ENCODE results near the gene AURKB. TPM values are rescaled to one million over a fixed set of nuclear protein-coding genes. Genes with fewer than 3 reads are reported as not detected.

Gene AURKB
- total RNA-seq, 1 donor from 2014 or later = 21.4 TPM

DNA sequence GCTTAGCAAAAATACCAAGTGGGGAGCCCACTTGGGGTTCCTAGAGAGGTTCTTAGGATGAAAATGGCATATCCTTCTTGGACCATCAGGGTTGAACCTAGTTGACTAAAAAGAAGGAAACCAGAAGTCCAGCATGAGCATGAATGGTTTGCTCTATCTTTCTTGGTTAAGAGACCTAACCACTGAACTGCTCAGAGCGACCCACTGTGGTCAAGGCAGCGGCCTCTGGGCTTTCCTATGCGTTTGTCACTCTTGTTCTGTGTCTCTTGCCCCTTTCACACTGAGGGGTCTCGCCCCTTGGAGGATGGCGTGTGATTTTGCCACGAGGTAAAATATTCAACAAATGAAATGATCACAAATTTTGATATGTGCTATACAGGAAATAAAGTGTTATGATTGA lies 19.9 kb downstream of the AURKB start:
- Mint-ChIP-seq H3K9me3 (ENCODE audit: unreplicated experiment) (no peaks in the 10 kb centered on the region), H3K36me3 (ENCODE audit: low read depth, unreplicated experiment) (peaks cover 4% of the 10 kb centered on the region), H3K4me3 (ENCODE audit: unreplicated experiment) (peak overlapping the region; percentile 86), H3K4me1 (ENCODE audit: unreplicated experiment) (peaks cover 10% of the 10 kb centered on the region), H3K27ac (ENCODE audit: unreplicated experiment) (peak overlapping the region; percentile 12), H3K27me3 (ENCODE audit: unreplicated experiment) (peaks cover 4% of the 10 kb centered on the region)
- TF ChIP-seq CTCF (IDR thresholded peaks at IDR 0.05; ENCODE audit: unreplicated experiment) = no peak
- no peak for DNase-seq (ENCODE audit: low spot score)

- no peak for TF ChIP-seq CTCF (IDR thresholded peaks at IDR 0.05; ENCODE audit: unreplicated experiment)
- no peaks in the 10 kb centered on the region for H3K9me3 Mint-ChIP-seq (ENCODE audit: unreplicated experiment)
- H3K4me1 Mint-ChIP-seq (ENCODE audit: unreplicated experiment) = peaks cover 10% of the 10 kb centered on the region
- peaks cover 4% of the 10 kb centered on the region for H3K27me3 Mint-ChIP-seq (ENCODE audit: unreplicated experiment)
- peak within 1 kb of the TSS; percentile 86 for H3K4me3 Mint-ChIP-seq (ENCODE audit: unreplicated experiment)
- peak; percentile 86 for DNase-seq (ENCODE audit: low spot score)
- peak within 1 kb of the TSS; percentile 64 for H3K27ac Mint-ChIP-seq (ENCODE audit: unreplicated experiment)
- peaks cover 4% of the 10 kb centered on the region for H3K36me3 Mint-ChIP-seq (ENCODE audit: low read depth, unreplicated experiment)
Measured at GRCh38 chr17:8189711-8190477, 20.5 kb downstream of the AURKB start, which contains the start of gene BORCS6. BORCS6 (minus strand) TSS chr17:8190180; CDS start chr17:8190140, 40 bp downstream.

DNA sequence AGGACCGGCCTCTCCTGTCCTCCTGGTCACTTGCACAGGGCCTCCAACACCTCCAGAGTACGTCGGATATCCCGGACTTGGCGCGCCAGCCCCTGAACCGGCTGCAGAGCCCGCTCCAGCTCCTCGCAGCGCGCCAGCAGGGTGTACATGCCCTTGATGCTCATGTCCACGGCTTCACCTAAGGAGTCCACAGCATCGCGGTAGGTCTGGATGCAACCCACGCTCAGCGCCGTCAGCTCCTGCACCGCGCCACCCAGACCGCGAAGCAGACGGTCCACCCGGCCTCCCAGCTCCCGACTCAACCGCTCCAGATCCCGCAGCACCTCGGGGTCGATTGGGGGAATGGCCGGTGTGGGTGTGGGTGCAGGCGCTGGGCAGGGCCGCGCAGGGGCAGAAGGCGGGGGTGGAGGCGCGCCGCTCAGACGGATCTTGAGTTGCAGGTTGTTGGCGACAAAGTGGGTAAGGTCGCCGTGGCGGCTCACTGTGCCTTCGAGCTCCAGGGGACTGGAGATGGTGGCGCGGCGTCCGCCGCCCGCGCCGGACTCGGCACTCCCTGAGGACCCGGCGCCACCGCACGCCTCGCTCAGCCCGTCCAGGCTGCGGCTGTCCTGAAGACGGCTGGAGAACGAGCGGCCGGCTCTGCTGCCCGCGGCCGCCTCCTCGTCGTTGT lies 21.2 kb downstream of the AURKB start:
- no peak overlapping the region for H3K27ac Mint-ChIP-seq (ENCODE audit: unreplicated experiment)
- H3K9me3 Mint-ChIP-seq (ENCODE audit: unreplicated experiment) = no peaks in the 10 kb centered on the region

GRCh38 chr17:8188263-8188839 lies 22.0 kb downstream of the AURKB start:
- Mint-ChIP-seq H3K4me3 (ENCODE audit: unreplicated experiment) (no peak overlapping the region), H3K9me3 (ENCODE audit: unreplicated experiment) (no peaks in the 10 kb centered on the region), H3K27ac (ENCODE audit: unreplicated experiment) (peak overlapping the region; percentile 48), H3K4me1 (ENCODE audit: unreplicated experiment) (peaks cover 20% of the 10 kb centered on the region), H3K36me3 (ENCODE audit: low read depth, unreplicated experiment) (peaks cover 4% of the 10 kb centered on the region), H3K27me3 (ENCODE audit: unreplicated experiment) (peaks cover 4% of the 10 kb centered on the region)
- no peak for TF ChIP-seq CTCF (IDR thresholded peaks at IDR 0.05; ENCODE audit: unreplicated experiment)
- no peak for DNase-seq (ENCODE audit: low spot score)

More for the DNA sequence above, 21.2 kb downstream of the AURKB start:
- DNase-seq (ENCODE audit: low spot score) = peak; percentile 23
- H3K27me3 Mint-ChIP-seq (ENCODE audit: unreplicated experiment) = peaks cover 4% of the 10 kb centered on the region
- H3K36me3 Mint-ChIP-seq (ENCODE audit: low read depth, unreplicated experiment) = peaks cover 4% of the 10 kb centered on the region
- TF ChIP-seq CTCF (IDR thresholded peaks at IDR 0.05; ENCODE audit: unreplicated experiment) = no peak
- peak overlapping the region; percentile 86 for H3K4me3 Mint-ChIP-seq (ENCODE audit: unreplicated experiment)
- peaks cover 14% of the 10 kb centered on the region for H3K4me1 Mint-ChIP-seq (ENCODE audit: unreplicated experiment)
